Psoas muscle (tissue), 8 donors: ENCODE measurements around the gene IL1R1. TPM values are rescaled to one million over a fixed set of nuclear protein-coding genes. Genes with fewer than 3 reads are reported as not detected.
"Not testable (repeated sequence)": the region's sequence is repeated elsewhere in the genome, so short reads cannot be mapped to it uniquely, and the experiment has no call there.

ENCODE experiments used
- ATAC-seq, 4 donors: fragments of 200-7000 bp; cut with Tn5 transposase; one replicate each; pipeline ENCODE4 v1.9.1; 2020; ENCODE audit warnings: moderate library complexity in 3 of 4, mild to moderate bottlenecking in 2 of 4
- DNase-seq, 2 donors: peaks; one replicate each; pipeline ENCODE4 v3.0.0-alpha.2; 2020
- H3K27ac ChIP-seq: fragments of 200-600 bp; one replicate; pipeline ENCODE4 v1.8.0; 2022
- H3K27me3 ChIP-seq, 3 donors: fragments of 200-600 bp in 1 of 3; one replicate each; pipeline versions ENCODE4 v1.6.1 to v1.8.0; 2013 to 2022; ENCODE audit warnings: low read length in 2 of 3, mild to moderate bottlenecking in 2 of 3, moderate library complexity in 1 of 3; ENCODE audit not compliant: insufficient read depth in 3 of 3
- H3K36me3 ChIP-seq, 2 donors: fragments of 200-600 bp in 1 of 2; one replicate each; pipeline versions ENCODE4 v1.6.1 to v1.8.0; 2013 to 2022; ENCODE audit warnings: low read depth in 1 of 2, mild to moderate bottlenecking in 1 of 2, moderate library complexity in 1 of 2; ENCODE audit not compliant: insufficient read depth in 1 of 2
- H3K4me1 ChIP-seq: fragments of 200-600 bp; one replicate; pipeline ENCODE4 v1.8.0; 2022
- H3K4me3 ChIP-seq: fragments of 200-600 bp; one replicate; pipeline ENCODE4 v1.8.0; 2022; ENCODE audit warnings: mild to moderate bottlenecking
- H3K9me3 ChIP-seq: fragments of 200-600 bp; one replicate; pipeline ENCODE4 v1.8.0; 2022
- CTCF ChIP-seq: fragments of 200-600 bp; IDR thresholded peaks from one replicate; pipeline ENCODE4 v1.8.0; 2022; ENCODE audit warnings: antibody characterized with exemption
- WGBS, 3 donors: extraction: QIAGEN DNeasy Blood & Tissue Kit; methylation state at CpG; one replicate each; pipeline versions ENCODE4 v1.1.6 to v1.1.7; 2013; 5-methylcytosine and 5-hydroxymethylcytosine counted together
- intact Hi-C, 2 donors: fragments of 100-400 bp; cut with DNase I; formaldehyde crosslinking; loops; one replicate each; pipeline versions ENCODE4 v1.11.0 to v1.14.2; 2022
- polyA plus RNA-seq, 3 donors: library from polyadenylated mRNA; stranded (reverse); fragments of 200-250 nt; gene quantifications; one replicate each; pipeline ENCODE4 v1.2.3, GENCODE V29; 2013
- total RNA-seq, 4 donors: library from RNA; stranded (reverse); fragmentation: NEBNext Ultra II Directional in 2 of 4; extraction: Animal tissue kit (Norgen Biotek cat#: 25700) in 2 of 4; gene quantifications; one replicate each; pipeline versions ENCODE4 v1.2.1 to v1.2.4, GENCODE V29; 2021 to 2023
- donor health status: healthy with polysubstance abuse.
- donor health status: DM: no; HTN: no; CAD: no; lungs with moderate emphysema.
- donor health status: Bipolar disorder and iron deficiency.
- donor health status: healthy.
- donor health status: DM: yes; HTN: yes; CAD: no.
- donor health status: DM: no; HTN: no; CAD: no.
- donor health status: DM: no; HTN: no; CAD: no.
- donor health status: DM: yes; HTN: yes; CAD: no.

Gene IL1R1
- total and polyA plus RNA-seq, 7 donors = 10.4 to 39.8 (median 15.9) TPM

GRCh38 chr2:102101849-102102635, 40.5 kb upstream of the IL1R1 start:
- WGBS, 3 donors = 78 to 90% (median 78%) methylated on average over 4 of the region's 4 CpGs
- no peak for ATAC-seq

GRCh38 chr2:102102636-102102948, 40.0 kb upstream of the IL1R1 start:
- not testable (repeated sequence) for H3K4me3 ChIP-seq, H3K27me3 ChIP-seq, DNase-seq, H3K36me3 ChIP-seq, ATAC-seq, H3K27ac ChIP-seq, H3K9me3 ChIP-seq
- H3K4me1 ChIP-seq = peaks cover 41% of the 10 kb centered on the region
- WGBS, 3 donors = 64 to 65% (median 65%) methylated on average over 3 of the region's 3 CpGs
- intact Hi-C loops = loop anchor here (5.0 kb wide), 2 partner anchors 35 to 40 kb away; partner anchors contain the start of gene IL1R1 (in 1 of the 2)

More at GRCh38 chr2:102101849-102102635, 40.5 kb upstream of the IL1R1 start:
- no peaks in the 10 kb centered on the region for H3K36me3 ChIP-seq
- intact Hi-C loops = loop anchor here (5.0 kb wide), 2 partner anchors 35 to 40 kb away; partner anchors contain the start of gene IL1R1 (in 1 of the 2)
- H3K9me3 ChIP-seq = no peaks in the 10 kb centered on the region
- H3K4me1 ChIP-seq = peaks cover 41% of the 10 kb centered on the region
- H3K4me3 ChIP-seq = no peak overlapping the region
- DNase-seq = no peak
- H3K27me3 ChIP-seq = no peaks in the 10 kb centered on the region
- no peak for TF ChIP-seq CTCF
- no peak overlapping the region for H3K27ac ChIP-seq

- WGBS, 3 donors = 89 to 95% (median 94%) methylated on average over 8 of the region's 8 CpGs
- Histone ChIP-seq H3K27me3 (no peaks in the 10 kb centered on the region), H3K9me3 (no peaks in the 10 kb centered on the region), H3K4me1 (peaks cover 41% of the 10 kb centered on the region), H3K4me3 (no peak overlapping the region), H3K36me3 (no peaks in the 10 kb centered on the region), H3K27ac (peak overlapping the region; percentile 81)
- ATAC-seq (no peak), DNase-seq (no peak)
- intact Hi-C loops = loop anchor here (5.0 kb wide), 2 partner anchors 36 to 39 kb away; partner anchors contain the start of gene IL1R1 (in 1 of the 2)
- no peak for TF ChIP-seq CTCF
These were observed 39.3 kb upstream of the IL1R1 start for GRCh38 chr2:102103284-102103683.

- H3K27ac ChIP-seq = peak overlapping the region; percentile 81
- no peaks in the 10 kb centered on the region for H3K36me3 ChIP-seq
- no peaks in the 10 kb centered on the region for H3K9me3 ChIP-seq
- TF ChIP-seq CTCF = no peak
- WGBS, 3 donors = 3 to 6% (median 5%) methylated on average over 15 of the region's 15 CpGs
- H3K4me1 ChIP-seq = peaks cover 41% of the 10 kb centered on the region
- intact Hi-C loops = loop anchor here (5.0 kb wide), 2 partner anchors 37 to 38 kb away; partner anchors contain the start of gene IL1R1 (in 1 of the 2)
- DNase-seq = peak; percentile 82 to 90
- peak overlapping the region; percentile 62 for H3K4me3 ChIP-seq
- H3K27me3 ChIP-seq = no peaks in the 10 kb centered on the region
- ATAC-seq = peak; percentile 79 to 93 (median 85)
These were observed 38.3 kb upstream of the IL1R1 start for GRCh38 chr2:102103992-102104871.

- no peak for DNase-seq
- Histone ChIP-seq H3K4me1 (peaks cover 40% of the 10 kb centered on the region), H3K27me3 (no peaks in the 10 kb centered on the region), H3K27ac (peak overlapping the region; percentile 46), H3K4me3 (peak overlapping the region; percentile 3), H3K9me3 (no peaks in the 10 kb centered on the region), H3K36me3 (no peaks in the 10 kb centered on the region)
- 72 to 77% (median 74%) methylated on average over 5 of the region's 5 CpGs for WGBS, 3 donors
- intact Hi-C loops = no loop called here
- no peak for TF ChIP-seq CTCF
- ATAC-seq = peak in 2 of 4 donors; percentile 39 to 42
These were observed 36.4 kb upstream of the IL1R1 start for GRCh38 chr2:102106133-102106556.

GRCh38 chr2:102106813-102107740, 35.5 kb upstream of the IL1R1 start:
- H3K9me3 ChIP-seq, H3K27ac ChIP-seq, intact Hi-C loops, ATAC-seq, DNase-seq, H3K36me3 ChIP-seq, H3K27me3 ChIP-seq: not testable (repeated sequence)
- H3K4me3 ChIP-seq = peak overlapping the region; percentile 3
- peaks cover 47% of the 10 kb centered on the region for H3K4me1 ChIP-seq
- WGBS, 3 donors = 82 to 92% (median 83%) methylated on average over 6 of the region's 6 CpGs
